HFF-Myc (cell line): ENCODE measurements around the gene ZNF66.
"Not testable (repeated sequence)": the region's sequence is repeated elsewhere in the genome, so short reads cannot be mapped to it uniquely, and the experiment has no call there.

Source experiments
- DNase-seq: peaks from one replicate; pipeline ENCODE4 v3.0.0-alpha.2; 2011; ENCODE audit warnings: low read depth; ENCODE audit errors: extremely low read depth
- H3K4me3 ChIP-seq: replicated peaks from 2 replicates; pipeline ENCODE4 v1.5.1; 2011; ENCODE audit warnings: low read depth, mild to moderate bottlenecking, control low read depth, low read length
- CTCF ChIP-seq: IDR thresholded peaks from 2 replicates; pipeline ENCODE4 v1.5.1; 2012; ENCODE audit warnings: mild to moderate bottlenecking, low read depth, low read length, control low read depth; ENCODE audit errors: missing control alignments

Gene ZNF66

DNA sequence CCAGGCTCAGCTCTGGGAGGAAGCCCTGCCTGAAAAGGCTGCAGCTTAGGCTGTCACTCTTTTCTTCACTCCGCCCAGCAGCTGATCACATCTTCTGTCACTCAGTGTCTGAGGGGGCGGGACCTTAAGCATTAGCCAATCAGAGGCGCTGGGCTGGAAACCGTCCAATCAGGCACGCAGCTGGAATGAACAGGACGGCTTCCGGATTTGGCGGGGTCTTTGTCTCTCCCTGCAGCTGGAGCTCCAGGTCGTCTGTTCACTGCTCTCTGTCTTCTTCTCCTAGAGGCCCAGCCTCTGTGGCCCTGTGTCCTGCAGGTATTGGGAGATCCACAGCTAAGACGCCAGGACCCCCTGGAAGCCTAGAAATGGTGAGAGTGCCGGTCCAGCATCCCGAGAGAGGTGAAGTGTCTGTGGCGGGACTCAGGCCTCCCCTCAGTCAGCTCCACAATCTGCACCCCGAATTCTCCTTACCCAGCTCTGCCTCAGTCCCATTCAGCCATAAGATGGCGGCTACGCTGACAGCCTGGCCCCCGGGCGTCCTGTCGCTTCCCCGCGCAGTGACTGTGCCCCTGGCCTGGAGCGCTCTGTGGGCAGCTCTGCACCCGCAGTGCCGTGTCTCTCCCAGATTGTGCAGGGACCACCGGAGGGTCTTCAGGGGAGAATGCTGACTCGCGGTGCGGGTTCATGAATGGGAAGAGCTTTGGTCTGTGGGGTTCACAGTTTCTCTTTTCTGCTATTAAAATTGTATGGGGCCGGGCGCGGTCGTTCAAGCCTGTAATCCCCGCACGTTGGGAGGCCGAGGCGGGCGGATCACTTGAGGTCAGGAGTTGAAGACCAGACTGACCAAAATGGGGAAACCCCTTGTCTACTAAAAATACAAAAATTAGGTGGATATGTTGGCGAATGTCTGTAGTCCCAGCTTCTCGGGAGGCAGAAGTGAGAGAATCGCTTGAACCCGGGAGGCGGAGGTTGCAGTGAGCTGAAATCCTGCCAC is at the start of gene ZNF66:
ZNF66 (plus strand) TSS at position 222 of the 994 bp plus-strand sequence; CDS start at position 366, 144 bp downstream.
- DNase-seq = peak; percentile 87
- H3K4me3 ChIP-seq = peak within 1 kb of the TSS; percentile 68
- TF ChIP-seq CTCF = no peak

DNA sequence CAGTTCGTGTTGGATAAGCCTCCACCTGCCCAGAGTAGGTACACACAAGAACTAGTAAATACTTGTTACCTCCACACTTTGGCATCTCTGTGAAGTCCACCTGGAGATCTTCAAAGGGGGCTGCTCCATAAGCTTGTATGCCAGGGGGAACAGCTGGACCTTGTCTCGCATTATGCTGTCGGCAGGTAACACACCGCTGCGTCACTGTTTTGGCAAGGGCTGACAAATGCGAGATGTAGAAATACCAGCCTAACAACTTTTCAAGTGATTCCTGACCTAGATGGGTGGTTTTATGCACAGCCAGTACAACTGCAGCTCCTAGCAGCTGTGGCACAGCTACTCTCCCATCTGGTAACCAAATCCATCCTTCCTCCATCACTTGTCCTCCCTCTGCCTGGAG is 25.9 kb upstream of the ZNF66 start:
- H3K4me3 ChIP-seq, DNase-seq: not testable (repeated sequence)

GRCh38 chr19:20752291-20752690 is 23.8 kb upstream of the ZNF66 start:
- H3K4me3 ChIP-seq, DNase-seq: not testable (repeated sequence)

- DNase-seq, H3K4me3 ChIP-seq: not testable (repeated sequence)
Measured at GRCh38 chr19:20769225-20769736, 6.8 kb upstream of the ZNF66 start.

DNA sequence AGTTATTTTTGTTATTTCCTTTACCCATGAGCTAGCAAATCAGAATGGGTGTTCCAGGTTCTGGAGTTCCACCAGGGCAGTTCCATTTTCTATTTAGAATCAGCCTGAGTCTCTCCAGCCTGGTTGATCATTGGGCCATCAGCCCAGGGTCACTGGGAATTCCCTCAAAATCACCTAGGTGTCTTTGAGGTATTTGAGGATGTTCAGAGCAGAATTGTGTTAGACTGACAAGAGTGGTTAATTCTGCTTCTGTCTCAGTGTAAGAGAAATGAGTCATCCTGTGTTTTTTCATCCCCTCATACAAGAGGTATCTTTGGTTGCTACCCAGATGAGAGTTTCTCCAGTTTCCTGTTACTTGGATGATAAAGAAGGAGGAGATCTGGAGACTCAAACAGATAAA is 11.7 kb downstream of the ZNF66 start:
- DNase-seq = no peak
- TF ChIP-seq CTCF = no peak
- no peak overlapping the region for H3K4me3 ChIP-seq

- H3K4me3 ChIP-seq = no peak overlapping the region
- no peak for TF ChIP-seq CTCF
- no peak for DNase-seq
Measured at GRCh38 chr19:20791806-20792205, 15.7 kb downstream of the ZNF66 start.

DNA sequence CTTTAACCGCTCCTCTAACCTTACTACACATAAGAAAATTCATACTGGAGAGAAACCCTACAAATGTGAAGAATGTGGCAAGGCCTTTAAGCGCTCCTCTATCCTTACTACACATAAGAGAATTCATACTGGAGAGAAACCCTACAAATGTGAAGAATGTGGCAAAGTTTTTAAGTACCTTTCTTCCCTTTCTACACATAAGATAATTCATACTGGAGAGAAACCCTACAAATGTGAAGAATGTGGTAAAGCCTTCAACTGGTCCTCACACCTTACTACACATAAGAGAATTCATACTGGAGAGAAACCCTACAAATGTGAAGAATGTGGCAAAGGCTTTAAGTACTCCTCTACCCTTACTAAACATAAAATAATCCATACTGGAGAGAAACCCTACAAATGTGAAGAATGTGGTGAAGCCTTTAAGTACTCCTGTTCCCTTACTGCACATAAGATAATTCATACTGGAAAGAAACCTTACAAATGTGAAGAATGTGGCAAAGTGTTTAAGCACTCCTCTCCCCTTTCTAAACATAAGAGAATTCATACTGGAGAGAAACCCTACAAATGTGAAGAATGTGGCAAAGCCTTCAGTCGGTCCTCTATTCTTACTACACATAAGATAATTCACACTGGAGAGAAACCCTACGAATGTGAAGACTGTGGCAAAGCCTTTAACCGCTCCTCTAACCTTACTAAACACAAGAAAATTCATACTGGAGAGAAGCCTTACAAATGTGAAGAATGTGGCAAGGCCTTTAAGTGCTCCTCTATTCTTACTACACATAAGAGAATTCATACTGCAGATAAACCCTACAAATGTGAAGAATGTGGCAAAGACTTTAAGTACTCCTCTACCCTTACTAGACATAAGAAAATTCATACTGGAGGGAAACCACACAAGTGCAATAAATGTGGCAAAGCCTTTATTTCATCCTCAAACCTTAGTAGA is 30.5 kb downstream of the ZNF66 start:
- not testable (repeated sequence) for H3K4me3 ChIP-seq, DNase-seq

DNA sequence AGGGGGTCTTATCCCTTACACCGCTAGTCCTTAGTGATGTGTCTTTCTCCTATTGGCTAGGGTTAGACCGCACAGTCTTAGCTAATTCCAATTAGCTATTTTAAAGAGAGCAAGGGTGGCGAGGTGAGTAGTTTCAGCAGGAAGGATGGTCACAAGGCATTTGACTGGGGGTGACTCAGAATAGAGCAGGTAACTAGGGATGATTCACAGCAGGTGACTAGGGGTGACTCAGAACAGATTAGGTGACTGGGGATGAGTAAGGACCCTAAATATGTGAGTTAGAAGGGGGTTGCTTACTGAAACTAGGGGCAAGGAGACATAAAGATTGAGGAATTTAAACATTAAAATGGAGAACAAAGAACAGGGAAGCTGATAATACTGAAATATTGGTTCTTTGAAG is 64.3 kb downstream of the ZNF66 start:
- H3K4me3 ChIP-seq = no peak overlapping the region
- no peak for DNase-seq
- TF ChIP-seq CTCF = no peak
